Measurements from ENCODE around the gene FBXW2. TPM values are rescaled to one million over a fixed set of nuclear protein-coding genes. Genes with fewer than 3 reads are reported as not detected.

The FBXW2 gene
- total RNA-seq, 1 donor = 41.5 TPM

GRCh38 chr9:120780367-120780766 is 12.8 kb downstream of the FBXW2 start:
- no peak overlapping the region for H3K4me3 ChIP-seq (ENCODE audit: low read depth, low read length)

GRCh38 chr9:120779227-120779626 is 14.0 kb downstream of the FBXW2 start:
- no peak for TF ChIP-seq CTCF (IDR thresholded peaks at IDR 0.05; ENCODE audit: insufficient read depth, low read depth, low read length)
- DNase-seq (ENCODE audit: low read depth) = no peak
- H3K4me3 ChIP-seq (ENCODE audit: low read depth, low read length) = no peak overlapping the region

More at GRCh38 chr9:120780367-120780766, 12.8 kb downstream of the FBXW2 start:
- DNase-seq (ENCODE audit: low read depth) = no peak
- TF ChIP-seq CTCF (IDR thresholded peaks at IDR 0.05; ENCODE audit: insufficient read depth, low read depth, low read length) = no peak

GRCh38 chr9:120778758-120779157 is 14.5 kb downstream of the FBXW2 start:
- no peak for DNase-seq (ENCODE audit: low read depth)
- no peak for TF ChIP-seq CTCF (IDR thresholded peaks at IDR 0.05; ENCODE audit: insufficient read depth, low read depth, low read length)

GRCh38 chr9:120777229-120777628 is 16.0 kb downstream of the FBXW2 start:
- no peak for DNase-seq (ENCODE audit: low read depth)
- H3K4me3 ChIP-seq (ENCODE audit: low read depth, low read length) = no peak overlapping the region
- TF ChIP-seq CTCF (IDR thresholded peaks at IDR 0.05; ENCODE audit: insufficient read depth, low read depth, low read length) = no peak

More at GRCh38 chr9:120778758-120779157, 14.5 kb downstream of the FBXW2 start:
- H3K4me3 ChIP-seq (ENCODE audit: low read depth, low read length) = no peak overlapping the region

- H3K4me3 ChIP-seq (ENCODE audit: low read depth, low read length) = no peak overlapping the region
- no peak for DNase-seq (ENCODE audit: low read depth)
- TF ChIP-seq CTCF (IDR thresholded peaks at IDR 0.05; ENCODE audit: insufficient read depth, low read depth, low read length) = no peak
These were observed 16.4 kb downstream of the FBXW2 start for GRCh38 chr9:120776788-120777187.

- no peak for DNase-seq (ENCODE audit: low read depth)
- no peak overlapping the region for H3K4me3 ChIP-seq (ENCODE audit: low read depth, low read length)
- TF ChIP-seq CTCF (IDR thresholded peaks at IDR 0.05; ENCODE audit: insufficient read depth, low read depth, low read length) = no peak
These were observed 17.4 kb downstream of the FBXW2 start for GRCh38 chr9:120775859-120776258.

- H3K4me3 ChIP-seq (ENCODE audit: low read depth, low read length) = no peak overlapping the region
- DNase-seq (ENCODE audit: low read depth) = no peak
- TF ChIP-seq CTCF (IDR thresholded peaks at IDR 0.05; ENCODE audit: insufficient read depth, low read depth, low read length) = no peak
These were observed 18.5 kb downstream of the FBXW2 start for GRCh38 chr9:120774719-120775118.
